Activated CD8-positive, alpha-beta T cell treated with anti-CD3 and anti-CD28 coated beads for 36 hours (primary cell): ENCODE data around the gene MGAT5B. TPM values are rescaled to one million over a fixed set of nuclear protein-coding genes. Genes with fewer than 3 reads are reported as not detected.

Experiments used
- ATAC-seq: fragments of 200-7000 bp; cut with Tn5 transposase; one replicate; pipeline ENCODE4 v1.10.0; 2021; ENCODE audit warnings: mild to moderate bottlenecking, moderate library complexity
- CTCF ChIA-PET: fragments of 350-600 bp; sonication (Branson Sonifier 250); formaldehyde crosslinking; loops from one replicate; lab custom pipeline; 2021; ENCODE audit warnings: antibody characterized with exemption; lab: Charles Lee
- POLR2A ChIA-PET: fragments of 350-600 bp; sonication (Branson Sonifier 250); formaldehyde crosslinking; loops from one replicate; lab custom pipeline; 2021; ENCODE audit warnings: antibody characterized with exemption; lab: Charles Lee
- DNase-seq: peaks from one replicate; pipeline ENCODE4 v3.0.0-alpha.2; 2020
- H3K27ac Mint-ChIP-seq: one replicate; pipeline ENCODE4 v1.8.0; 2021; ENCODE audit warnings: mild to moderate bottlenecking, mixed read lengths
- H3K27me3 Mint-ChIP-seq: one replicate; pipeline ENCODE4 v1.8.0; 2021; ENCODE audit warnings: mixed read lengths
- H3K36me3 Mint-ChIP-seq: one replicate; pipeline ENCODE4 v1.8.0; 2021; ENCODE audit warnings: low read depth, mixed read lengths
- H3K4me1 Mint-ChIP-seq: one replicate; pipeline ENCODE4 v1.8.0; 2021; ENCODE audit warnings: low read depth, mixed read lengths
- H3K4me3 Mint-ChIP-seq: one replicate; pipeline ENCODE4 v1.8.0; 2021; ENCODE audit warnings: mild to moderate bottlenecking, moderate library complexity, mixed read lengths
- H3K9me3 Mint-ChIP-seq: one replicate; pipeline ENCODE4 v1.8.0; 2021; ENCODE audit warnings: mixed read lengths
- CTCF ChIP-seq: fragments of 200-600 bp; IDR thresholded peaks from one replicate; pipeline ENCODE4 v1.8.0; 2022; ENCODE audit warnings: antibody characterized with exemption, mild to moderate bottlenecking
- intact Hi-C: fragments of 100-400 bp; cut with micrococcal nuclease; formaldehyde crosslinking; loops from one replicate; pipeline ENCODE4 v1.10.0; 2022
- total RNA-seq, 2 experiments: library from RNA; stranded (reverse); gene quantifications; one replicate each; pipeline ENCODE4 v1.2.3, GENCODE V29; 2021

The MGAT5B gene
- total RNA-seq, 2 experiments from 2014 or later: not detected

- H3K36me3 Mint-ChIP-seq: no peaks in the 10 kb centered on the region
- DNase-seq: no peak
- H3K27ac Mint-ChIP-seq: no peak overlapping the region
- ChIA-PET CTCF (no interaction called here), POLR2A (interaction anchor here (0.6 kb wide), 1 partner anchor 292 kb away, joined by 3 read pairs; no protein-coding TSS in a partner anchor)
- H3K4me1 Mint-ChIP-seq: no peaks in the 10 kb centered on the region
- H3K9me3 Mint-ChIP-seq: no peaks in the 10 kb centered on the region
- TF ChIP-seq CTCF: no peak
- no peaks in the 10 kb centered on the region for H3K27me3 Mint-ChIP-seq
- intact Hi-C loops: no loop called here
- no peak for ATAC-seq
- H3K4me3 Mint-ChIP-seq: no peak overlapping the region
Measured at GRCh38 chr17:76948301-76948700, 80.1 kb downstream of the MGAT5B start.

GRCh38 chr17:76948726-76949342 lies 80.6 kb downstream of the MGAT5B start:
- Mint-ChIP-seq H3K36me3 (no peaks in the 10 kb centered on the region), H3K27ac (no peak overlapping the region), H3K27me3 (no peaks in the 10 kb centered on the region), H3K9me3 (no peaks in the 10 kb centered on the region), H3K4me3 (no peak overlapping the region), H3K4me1 (no peaks in the 10 kb centered on the region)
- intact Hi-C loops: no loop called here
- ChIA-PET CTCF (no interaction called here), POLR2A (interaction anchor here (0.6 kb wide), 1 partner anchor 292 kb away, joined by 3 read pairs; no protein-coding TSS in a partner anchor)
- DNase-seq (no peak), ATAC-seq (no peak)
- no peak for TF ChIP-seq CTCF

- no peak for DNase-seq
- Mint-ChIP-seq H3K9me3 (no peaks in the 10 kb centered on the region), H3K4me1 (no peaks in the 10 kb centered on the region), H3K4me3 (no peak overlapping the region), H3K27me3 (no peaks in the 10 kb centered on the region), H3K27ac (no peak overlapping the region), H3K36me3 (no peaks in the 10 kb centered on the region)
- no peak for TF ChIP-seq CTCF
- CTCF ChIA-PET: no interaction called here
- POLR2A ChIA-PET: no interaction called here
- intact Hi-C loops: no loop called here
- ATAC-seq: no peak
Measured at GRCh38 chr17:76949913-76950695, 81.9 kb downstream of the MGAT5B start.

GRCh38 chr17:76951375-76951905 lies 83.2 kb downstream of the MGAT5B start:
- H3K9me3 Mint-ChIP-seq: no peaks in the 10 kb centered on the region
- no peaks in the 10 kb centered on the region for H3K36me3 Mint-ChIP-seq
- intact Hi-C loops: no loop called here
- CTCF ChIA-PET: no interaction called here
- no peak for DNase-seq
- no peak overlapping the region for H3K27ac Mint-ChIP-seq
- no peaks in the 10 kb centered on the region for H3K4me1 Mint-ChIP-seq
- H3K27me3 Mint-ChIP-seq: no peaks in the 10 kb centered on the region
- ATAC-seq: no peak
- no peak overlapping the region for H3K4me3 Mint-ChIP-seq
- POLR2A ChIA-PET: no interaction called here
- TF ChIP-seq CTCF: no peak

- ATAC-seq (no peak), DNase-seq (no peak)
- intact Hi-C loops: no loop called here
- no peak for TF ChIP-seq CTCF
- no peaks in the 10 kb centered on the region for H3K27me3 Mint-ChIP-seq
- ChIA-PET CTCF (no interaction called here), POLR2A (no interaction called here)
- H3K9me3 Mint-ChIP-seq: no peaks in the 10 kb centered on the region
- no peaks in the 10 kb centered on the region for H3K36me3 Mint-ChIP-seq
- H3K27ac Mint-ChIP-seq: no peak overlapping the region
- H3K4me1 Mint-ChIP-seq: no peaks in the 10 kb centered on the region
- no peak overlapping the region for H3K4me3 Mint-ChIP-seq
Measured at GRCh38 chr17:76952402-76952801, 84.2 kb downstream of the MGAT5B start.
